ENCODE measurements around the gene VAMP7.
"Not testable (repeated sequence)": the region's sequence is repeated elsewhere in the genome, so short reads cannot be mapped to it uniquely, and the experiment has no call there.

The VAMP7 gene

DNA sequence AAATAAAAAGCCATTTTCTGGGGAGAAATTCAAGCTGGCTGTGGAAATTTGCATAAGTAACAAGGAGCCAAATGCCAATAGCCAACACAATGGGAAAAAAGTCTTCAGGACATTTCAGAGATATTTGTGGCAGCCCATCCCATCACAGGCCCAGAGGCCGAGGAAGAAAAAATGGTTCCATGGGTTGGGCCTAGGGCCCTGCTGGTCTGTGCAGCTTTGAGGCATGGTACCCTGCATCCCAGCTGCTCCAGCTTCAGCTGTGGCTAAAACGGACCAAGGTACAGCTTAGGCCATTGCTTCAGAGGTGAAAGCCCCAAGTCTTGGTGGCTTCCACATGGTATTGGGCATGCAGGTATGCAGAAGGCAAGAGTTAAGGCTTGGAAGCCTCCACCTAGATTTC lies 102.2 kb downstream of the VAMP7 start:
- TF ChIP-seq OSR1 (CRISPR knock-in tag; IDR thresholded peaks at IDR 0.05) = no peak
- no peak for TF ChIP-seq SNAI2 (CRISPR knock-in tag; IDR thresholded peaks at IDR 0.05)
- no peak for TF ChIP-seq ISL1 (CRISPR knock-in tag; IDR thresholded peaks at IDR 0.05)
- no peak for TF ChIP-seq POU6F1 (CRISPR knock-in tag; IDR thresholded peaks at IDR 0.05; ENCODE audit: borderline replicate concordance, low read depth)
- no peak for TF ChIP-seq ZFP30 (CRISPR knock-in tag; IDR thresholded peaks at IDR 0.05)
- no peak for TF ChIP-seq TSHZ2 (CRISPR knock-in tag; IDR thresholded peaks at IDR 0.05)
- TF ChIP-seq CREB5 (CRISPR knock-in tag; IDR thresholded peaks at IDR 0.05; ENCODE audit: low read depth) = no peak
- no peak for ATAC-seq

DNA sequence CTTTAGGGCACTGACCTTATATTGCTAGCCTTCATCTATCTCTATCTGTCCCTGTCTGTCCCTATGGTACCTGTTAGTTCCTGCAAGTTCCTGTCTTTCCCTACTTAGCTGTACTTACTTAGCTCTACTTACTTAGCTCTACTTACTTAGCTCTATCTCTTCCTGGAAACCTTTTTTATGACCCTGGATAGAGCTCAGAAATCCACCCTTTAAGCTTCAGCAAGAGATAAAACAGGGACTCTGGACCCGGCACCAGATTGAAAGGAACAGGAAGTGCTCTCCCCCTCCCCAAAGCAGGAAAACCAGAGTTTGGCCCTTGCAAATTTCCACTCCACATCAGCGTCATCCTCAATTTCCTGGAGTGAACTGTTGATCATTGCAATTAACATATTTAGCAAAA lies 104.1 kb downstream of the VAMP7 start:
- TF ChIP-seq TOX (CRISPR knock-in tag; IDR thresholded peaks at IDR 0.05; ENCODE audit: borderline replicate concordance) (no peak), GLIS3 (CRISPR knock-in tag; IDR thresholded peaks at IDR 0.05) (no peak), PPARA (CRISPR knock-in tag; IDR thresholded peaks at IDR 0.05; ENCODE audit: borderline replicate concordance) (no peak), RARB (CRISPR knock-in tag; IDR thresholded peaks at IDR 0.05) (no peak), TSHZ2 (CRISPR knock-in tag; IDR thresholded peaks at IDR 0.05) (no peak), TCF4 (CRISPR knock-in tag; IDR thresholded peaks at IDR 0.05; ENCODE audit: borderline replicate concordance) (no peak), CREB5 (CRISPR knock-in tag; IDR thresholded peaks at IDR 0.05; ENCODE audit: low read depth) (no peak), CSDC2 (CRISPR knock-in tag; IDR thresholded peaks at IDR 0.05) (no peak), ZNF8 (CRISPR knock-in tag; IDR thresholded peaks at IDR 0.05) (no peak), ISL1 (CRISPR knock-in tag; IDR thresholded peaks at IDR 0.05) (no peak), ESRRG (CRISPR knock-in tag; IDR thresholded peaks at IDR 0.05) (no peak), POU6F1 (CRISPR knock-in tag; IDR thresholded peaks at IDR 0.05; ENCODE audit: borderline replicate concordance, low read depth) (no peak), BACH2 (CRISPR knock-in tag; IDR thresholded peaks at IDR 0.05; ENCODE audit: borderline replicate concordance) (no peak), ZFP3 (CRISPR knock-in tag; IDR thresholded peaks at IDR 0.05) (no peak), ZFP30 (CRISPR knock-in tag; IDR thresholded peaks at IDR 0.05) (no peak), ZC3H10 (CRISPR knock-in tag; IDR thresholded peaks at IDR 0.05) (no peak), ARNTL (CRISPR knock-in tag; IDR thresholded peaks at IDR 0.05; ENCODE audit: borderline replicate concordance, low read depth) (no peak)
- TF ChIP-seq, protein P1, sequence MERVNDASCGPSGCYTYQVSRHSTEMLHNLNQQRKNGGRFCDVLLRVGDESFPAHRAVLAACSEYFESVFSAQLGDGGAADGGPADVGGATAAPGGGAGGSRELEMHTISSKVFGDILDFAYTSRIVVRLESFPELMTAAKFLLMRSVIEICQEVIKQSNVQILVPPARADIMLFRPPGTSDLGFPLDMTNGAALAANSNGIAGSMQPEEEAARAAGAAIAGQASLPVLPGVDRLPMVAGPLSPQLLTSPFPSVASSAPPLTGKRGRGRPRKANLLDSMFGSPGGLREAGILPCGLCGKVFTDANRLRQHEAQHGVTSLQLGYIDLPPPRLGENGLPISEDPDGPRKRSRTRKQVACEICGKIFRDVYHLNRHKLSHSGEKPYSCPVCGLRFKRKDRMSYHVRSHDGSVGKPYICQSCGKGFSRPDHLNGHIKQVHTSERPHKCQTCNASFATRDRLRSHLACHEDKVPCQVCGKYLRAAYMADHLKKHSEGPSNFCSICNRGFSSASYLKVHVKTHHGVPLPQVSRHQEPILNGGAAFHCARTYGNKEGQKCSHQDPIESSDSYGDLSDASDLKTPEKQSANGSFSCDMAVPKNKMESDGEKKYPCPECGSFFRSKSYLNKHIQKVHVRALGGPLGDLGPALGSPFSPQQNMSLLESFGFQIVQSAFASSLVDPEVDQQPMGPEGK (CRISPR knock-in tag; IDR thresholded peaks at IDR 0.05; ENCODE audit: borderline replicate concordance) = no peak
- TF ChIP-seq, protein P2, sequence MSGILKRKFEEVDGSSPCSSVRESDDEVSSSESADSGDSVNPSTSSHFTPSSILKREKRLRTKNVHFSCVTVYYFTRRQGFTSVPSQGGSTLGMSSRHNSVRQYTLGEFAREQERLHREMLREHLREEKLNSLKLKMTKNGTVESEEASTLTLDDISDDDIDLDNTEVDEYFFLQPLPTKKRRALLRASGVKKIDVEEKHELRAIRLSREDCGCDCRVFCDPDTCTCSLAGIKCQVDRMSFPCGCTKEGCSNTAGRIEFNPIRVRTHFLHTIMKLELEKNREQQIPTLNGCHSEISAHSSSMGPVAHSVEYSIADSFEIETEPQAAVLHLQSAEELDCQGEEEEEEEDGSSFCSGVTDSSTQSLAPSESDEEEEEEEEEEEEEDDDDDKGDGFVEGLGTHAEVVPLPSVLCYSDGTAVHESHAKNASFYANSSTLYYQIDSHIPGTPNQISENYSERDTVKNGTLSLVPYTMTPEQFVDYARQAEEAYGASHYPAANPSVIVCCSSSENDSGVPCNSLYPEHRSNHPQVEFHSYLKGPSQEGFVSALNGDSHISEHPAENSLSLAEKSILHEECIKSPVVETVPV (CRISPR knock-in tag; IDR thresholded peaks at IDR 0.05) = no peak
- no peak for ATAC-seq

GRCh38 chrX:155986995-155987394 lies 105.8 kb downstream of the VAMP7 start:
- ATAC-seq = not testable (repeated sequence)

All from SK-N-SH treated with all-trans-retinoic acid at 6 μM for 48 hours (cell line).